Dendritic cell treated with granulocyte-macrophage colony-stimulating factor and Interleukin-4, amounts not matched to agents 40 ng/mL and 50 ng/mL, for 4 days (primary cell): ENCODE results near the gene CDT1.
"Not testable (repeated sequence)": the region's sequence is repeated elsewhere in the genome, so short reads cannot be mapped to it uniquely, and the experiment has no call there.

Experiments used
- H3K27ac Mint-ChIP-seq: one replicate; pipeline ENCODE4 v1.8.0; 2022; ENCODE audit warnings: mild to moderate bottlenecking, mixed read lengths
- H3K27me3 Mint-ChIP-seq: one replicate; pipeline ENCODE4 v1.8.0; 2022; ENCODE audit warnings: mild to moderate bottlenecking, mixed read lengths
- H3K36me3 Mint-ChIP-seq: one replicate; pipeline ENCODE4 v1.8.0; 2022; ENCODE audit warnings: low read depth, mixed read lengths
- H3K4me1 Mint-ChIP-seq: one replicate; pipeline ENCODE4 v1.8.0; 2022; ENCODE audit warnings: low read depth, mixed read lengths
- H3K4me3 Mint-ChIP-seq: one replicate; pipeline ENCODE4 v1.8.0; 2022; ENCODE audit warnings: mild to moderate bottlenecking, moderate library complexity, mixed read lengths
- H3K9me3 Mint-ChIP-seq: one replicate; pipeline ENCODE4 v1.8.0; 2022; ENCODE audit warnings: mixed read lengths
- intact Hi-C: fragments of 100-400 bp; cut with micrococcal nuclease; formaldehyde crosslinking; loops from one replicate; pipeline ENCODE4 v1.15.0; 2022

The CDT1 gene

DNA sequence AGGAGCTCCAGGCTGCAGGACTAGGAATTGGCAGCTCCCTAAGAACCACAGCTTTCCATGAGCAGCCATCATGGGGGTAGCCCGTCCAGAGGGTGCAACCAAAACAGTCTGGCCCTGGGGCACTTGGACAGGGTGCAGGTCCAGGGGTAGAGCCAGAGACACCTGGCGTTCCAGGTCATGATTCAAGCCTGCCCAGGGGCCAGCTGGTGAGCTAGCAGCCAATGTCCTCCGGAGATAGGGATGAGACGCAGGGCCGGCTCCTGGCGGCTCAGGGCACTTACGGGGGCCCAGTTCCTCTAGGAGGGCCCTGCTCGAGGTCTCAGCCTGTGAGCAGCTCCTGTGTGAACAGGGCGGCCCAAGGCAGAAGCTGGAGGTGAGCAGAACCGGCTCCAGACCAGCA is 40.6 kb upstream of the CDT1 start:
- peaks cover 83% of the 10 kb centered on the region for H3K36me3 Mint-ChIP-seq
- intact Hi-C loops: no loop called here
- peaks cover 73% of the 10 kb centered on the region for H3K4me1 Mint-ChIP-seq

DNA sequence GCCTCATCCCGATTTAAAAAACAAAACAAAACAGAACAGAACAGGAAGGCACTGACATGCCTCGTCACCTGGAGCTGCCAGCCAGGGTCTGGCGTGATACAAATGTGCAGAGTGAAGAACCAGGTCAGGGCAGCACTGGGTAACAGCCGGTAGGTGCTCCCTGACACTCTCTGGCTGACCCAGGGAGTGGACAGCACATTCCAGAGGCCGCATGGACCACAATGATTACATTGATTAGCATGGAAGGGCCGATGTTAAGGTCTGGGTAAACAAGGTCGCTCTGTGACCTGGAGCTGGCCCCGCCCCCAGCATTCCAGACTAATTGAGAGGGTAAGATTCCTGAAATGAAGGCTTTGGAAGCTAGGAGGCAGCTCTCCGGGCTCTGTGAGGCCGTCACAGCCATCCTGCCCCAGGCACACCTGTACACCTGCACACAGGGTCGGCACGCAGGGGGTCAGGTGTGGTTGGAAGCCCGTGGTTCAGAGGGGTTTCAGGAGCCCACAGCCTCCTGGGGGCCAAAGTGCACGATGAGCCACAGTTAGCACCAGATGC is 40.0 kb upstream of the CDT1 start:
- peaks cover 73% of the 10 kb centered on the region for H3K4me1 Mint-ChIP-seq
- H3K4me3 Mint-ChIP-seq: no peak overlapping the region
- intact Hi-C loops: no loop called here
- H3K27ac Mint-ChIP-seq: peak overlapping the region; percentile 1
- peaks cover 79% of the 10 kb centered on the region for H3K36me3 Mint-ChIP-seq
- H3K9me3 Mint-ChIP-seq: no peaks in the 10 kb centered on the region
- no peaks in the 10 kb centered on the region for H3K27me3 Mint-ChIP-seq

More for the DNA sequence above, 40.6 kb upstream of the CDT1 start:
- H3K27me3 Mint-ChIP-seq: no peaks in the 10 kb centered on the region
- H3K4me3 Mint-ChIP-seq: no peak overlapping the region
- H3K27ac Mint-ChIP-seq: no peak overlapping the region
- H3K9me3 Mint-ChIP-seq: no peaks in the 10 kb centered on the region

- Mint-ChIP-seq H3K4me3 (no peak overlapping the region), H3K9me3 (no peaks in the 10 kb centered on the region), H3K27ac (no peak overlapping the region), H3K27me3 (no peaks in the 10 kb centered on the region), H3K4me1 (peaks cover 73% of the 10 kb centered on the region), H3K36me3 (peaks cover 74% of the 10 kb centered on the region)
- intact Hi-C loops: no loop called here
Measured at GRCh38 chr16:88764080-88764479, 39.5 kb upstream of the CDT1 start.

- Mint-ChIP-seq H3K4me1 (peaks cover 73% of the 10 kb centered on the region), H3K9me3 (no peaks in the 10 kb centered on the region), H3K36me3 (peaks cover 74% of the 10 kb centered on the region), H3K27me3 (no peaks in the 10 kb centered on the region), H3K27ac (no peak overlapping the region), H3K4me3 (no peak overlapping the region)
- intact Hi-C loops: no loop called here
Measured at GRCh38 chr16:88764913-88765349, 38.7 kb upstream of the CDT1 start.

DNA sequence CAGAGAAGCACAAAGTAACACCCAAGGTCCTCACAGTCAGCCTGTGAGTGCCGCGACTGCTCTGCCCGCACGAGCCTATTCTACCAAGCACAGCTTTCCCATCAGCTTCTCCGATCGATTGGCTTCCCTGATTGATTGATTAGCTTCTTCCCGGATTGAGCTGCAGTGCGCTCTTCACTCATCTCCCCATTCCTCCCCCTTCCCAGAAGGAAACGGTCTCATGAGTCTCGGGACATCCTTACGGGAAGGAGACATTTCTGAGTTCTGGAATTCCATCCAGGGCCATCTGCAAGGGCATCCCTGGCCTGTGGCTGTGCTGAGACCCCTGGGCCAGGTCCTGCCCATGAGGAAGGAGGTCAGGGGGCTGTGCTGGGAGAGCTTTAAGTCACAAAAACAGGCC is 36.6 kb upstream of the CDT1 start:
- Mint-ChIP-seq H3K4me1 (peaks cover 74% of the 10 kb centered on the region), H3K36me3 (peaks cover 62% of the 10 kb centered on the region), H3K27ac (peak overlapping the region; percentile 69), H3K4me3 (no peak overlapping the region), H3K9me3 (no peaks in the 10 kb centered on the region), H3K27me3 (no peaks in the 10 kb centered on the region)
- intact Hi-C loops: no loop called here

- intact Hi-C loops: no loop called here
- Mint-ChIP-seq H3K4me1 (peaks cover 75% of the 10 kb centered on the region), H3K36me3 (peaks cover 62% of the 10 kb centered on the region), H3K9me3 (no peaks in the 10 kb centered on the region), H3K27ac (peak overlapping the region; percentile 69), H3K27me3 (no peaks in the 10 kb centered on the region), H3K4me3 (no peak overlapping the region)
Measured at GRCh38 chr16:88767546-88768070, 36.0 kb upstream of the CDT1 start.

DNA sequence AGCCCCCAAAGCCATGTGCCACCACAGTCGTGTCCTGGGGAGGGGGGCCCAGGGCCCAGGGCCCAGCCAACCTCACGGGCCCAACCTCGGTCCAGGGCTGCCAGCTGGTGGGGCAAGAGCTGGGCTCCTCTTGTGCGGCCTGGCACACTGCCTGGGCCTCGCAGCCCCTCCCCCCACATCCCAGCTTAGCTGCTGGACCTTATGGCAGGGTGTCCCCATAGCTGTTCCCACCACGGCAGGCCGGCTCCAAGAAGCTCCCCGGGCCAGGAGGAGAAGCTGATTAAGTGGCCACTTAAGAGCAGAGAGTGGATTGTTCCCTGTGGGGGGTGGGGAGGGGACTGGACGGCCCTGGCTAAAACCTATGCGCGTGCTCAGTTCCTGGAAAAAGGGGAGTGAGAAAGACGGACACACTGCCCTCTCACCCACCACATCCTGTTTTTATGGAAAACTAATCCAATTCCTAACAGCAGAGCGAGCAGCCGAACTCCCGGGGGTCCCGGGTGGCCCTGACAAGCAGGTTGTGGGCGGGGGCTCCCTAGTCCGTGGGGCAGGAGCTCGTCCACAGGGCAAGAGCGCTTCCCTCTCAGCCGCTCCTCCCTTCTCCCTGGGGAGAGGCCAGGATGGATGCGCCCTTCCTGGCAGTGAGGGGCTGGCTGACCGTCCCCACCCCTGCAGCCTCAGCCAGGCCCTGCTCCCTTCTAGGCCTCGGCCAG is 35.4 kb upstream of the CDT1 start:
- peaks cover 79% of the 10 kb centered on the region for H3K4me1 Mint-ChIP-seq
- peaks cover 63% of the 10 kb centered on the region for H3K36me3 Mint-ChIP-seq
- no peaks in the 10 kb centered on the region for H3K27me3 Mint-ChIP-seq
- intact Hi-C loops: no loop called here
- H3K9me3 Mint-ChIP-seq: no peaks in the 10 kb centered on the region
- peak overlapping the region; percentile 69 for H3K27ac Mint-ChIP-seq
- H3K4me3 Mint-ChIP-seq: peak overlapping the region; percentile 23

DNA sequence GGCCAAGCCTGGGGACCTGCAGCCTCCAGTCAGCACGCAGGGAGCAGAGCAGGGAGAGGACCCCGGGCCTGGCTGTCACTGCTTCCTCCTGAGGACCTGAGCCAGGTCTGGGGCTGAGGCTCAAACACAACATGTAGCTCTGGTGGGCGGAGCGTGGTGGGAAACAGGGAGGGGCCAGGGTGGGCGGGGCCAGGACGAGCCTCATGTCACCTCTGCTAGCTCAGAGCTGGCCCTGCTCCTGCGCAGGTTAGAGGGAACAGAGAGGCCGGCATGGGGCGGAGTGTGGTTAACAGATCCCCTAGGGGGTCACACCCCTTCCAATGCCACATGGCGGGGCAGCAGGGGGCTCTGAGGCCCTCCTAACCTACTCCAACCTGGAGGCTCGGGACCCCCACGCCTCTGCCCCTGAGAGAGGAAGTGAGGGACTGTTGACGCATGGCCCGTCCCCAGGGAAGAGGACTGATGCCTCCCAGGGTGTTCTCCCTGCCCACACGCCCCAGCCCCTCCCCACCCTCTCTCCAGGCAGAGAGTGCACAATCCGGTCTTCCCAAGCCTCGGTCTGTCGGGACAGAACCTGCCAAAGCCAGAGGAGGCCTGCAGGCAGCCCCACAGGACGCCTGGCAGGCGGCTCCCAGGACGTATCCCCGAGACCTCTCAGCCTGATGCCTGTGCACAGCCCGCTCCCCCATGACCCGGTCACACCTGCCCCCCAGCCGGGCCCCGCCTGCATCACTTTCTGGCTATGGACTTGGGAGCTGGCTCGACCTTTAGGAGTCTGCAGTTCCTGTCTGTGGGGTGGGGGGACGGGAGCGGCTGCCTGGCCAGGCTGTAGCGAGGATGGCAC is 33.8 kb upstream of the CDT1 start:
- Mint-ChIP-seq H3K27ac (peak overlapping the region; percentile 31), H3K4me3 (no peak overlapping the region)
- intact Hi-C loops: loop anchor here (1.0 kb wide), 1 partner anchor 11 kb away; no protein-coding TSS in a partner anchor

DNA sequence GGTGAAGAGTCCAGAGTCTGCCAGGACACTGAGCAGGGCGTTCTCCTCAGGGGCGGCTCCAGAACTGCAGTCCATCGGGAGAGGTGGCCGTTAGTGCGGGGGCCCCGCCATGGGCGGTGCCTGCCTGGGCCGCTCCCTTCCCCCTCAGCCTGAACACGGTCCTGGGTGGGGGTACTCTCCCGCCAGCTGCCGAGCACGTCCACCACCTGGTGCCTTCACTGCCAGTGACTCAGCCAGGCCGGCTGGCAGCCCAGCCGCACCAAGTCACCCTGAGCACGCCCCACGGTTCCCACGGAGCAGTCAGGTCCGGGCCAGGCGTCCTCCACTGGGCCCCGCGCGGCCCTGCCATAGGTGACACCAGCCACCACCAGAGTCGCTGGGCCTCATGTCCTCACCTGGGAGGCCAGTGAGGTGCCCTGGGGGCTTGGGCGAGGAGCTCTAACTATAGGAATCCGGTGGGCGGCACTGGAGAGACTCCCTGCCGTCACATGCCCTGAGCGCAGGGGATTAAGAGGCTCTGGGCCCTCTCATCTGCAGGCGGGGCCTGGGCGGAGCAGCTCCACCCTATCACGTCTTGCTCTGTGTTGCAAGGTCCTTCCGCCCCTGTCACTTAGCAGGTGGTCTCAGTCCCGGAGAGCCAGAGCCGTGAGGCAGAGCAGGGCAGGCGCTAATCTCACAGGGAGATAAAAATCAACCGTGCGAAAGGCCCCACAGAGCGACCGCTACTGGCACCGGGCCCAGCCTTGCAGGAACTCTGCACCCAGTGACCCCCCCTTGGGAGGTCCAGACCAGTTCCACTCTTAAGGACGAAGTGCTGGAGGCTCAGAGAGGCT is 32.9 kb upstream of the CDT1 start:
- Mint-ChIP-seq H3K27ac (peak overlapping the region; percentile 31), H3K9me3 (no peaks in the 10 kb centered on the region), H3K4me3 (peak overlapping the region; percentile 48), H3K4me1 (peaks cover 98% of the 10 kb centered on the region), H3K27me3 (no peaks in the 10 kb centered on the region), H3K36me3 (peaks cover 55% of the 10 kb centered on the region)
- intact Hi-C loops: loop anchor here (1.0 kb wide), 1 partner anchor 11 kb away; no protein-coding TSS in a partner anchor

More for the DNA sequence above, 33.8 kb upstream of the CDT1 start:
- no peaks in the 10 kb centered on the region for H3K27me3 Mint-ChIP-seq
- H3K4me1 Mint-ChIP-seq: peaks cover 89% of the 10 kb centered on the region
- no peaks in the 10 kb centered on the region for H3K9me3 Mint-ChIP-seq
- H3K36me3 Mint-ChIP-seq: peaks cover 53% of the 10 kb centered on the region

GRCh38 chr16:88771294-88771772 is 32.3 kb upstream of the CDT1 start:
- Mint-ChIP-seq H3K27me3 (no peaks in the 10 kb centered on the region), H3K27ac (no peak overlapping the region), H3K4me1 (peaks cover 98% of the 10 kb centered on the region), H3K9me3 (no peaks in the 10 kb centered on the region), H3K36me3 (peaks cover 55% of the 10 kb centered on the region), H3K4me3 (peak overlapping the region; percentile 48)
- intact Hi-C loops: no loop called here

DNA sequence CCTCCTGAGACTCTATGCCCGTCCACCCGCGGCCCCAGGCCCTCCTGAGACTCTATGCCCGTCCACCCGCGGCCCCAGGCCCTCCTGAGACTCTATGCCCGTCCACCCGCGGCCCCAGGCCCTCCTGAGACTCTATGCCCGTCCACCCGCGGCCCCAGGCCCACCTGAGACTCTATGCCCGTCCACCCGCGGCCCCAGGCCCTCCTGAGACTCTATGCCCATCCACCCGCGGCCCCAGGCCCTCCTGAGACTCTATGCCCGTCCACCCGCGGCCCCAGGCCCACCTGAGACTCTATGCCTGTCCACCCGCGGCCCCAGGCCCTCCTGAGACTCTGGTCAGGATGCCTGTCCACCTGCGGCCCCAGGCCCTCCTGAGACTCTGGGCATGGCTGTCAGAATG is 31.8 kb upstream of the CDT1 start:
- Mint-ChIP-seq H3K36me3 (peaks cover 58% of the 10 kb centered on the region), H3K4me1 (peaks cover 98% of the 10 kb centered on the region)
- H3K27me3 Mint-ChIP-seq, H3K27ac Mint-ChIP-seq, H3K9me3 Mint-ChIP-seq, intact Hi-C loops, H3K4me3 Mint-ChIP-seq: not testable (repeated sequence)

DNA sequence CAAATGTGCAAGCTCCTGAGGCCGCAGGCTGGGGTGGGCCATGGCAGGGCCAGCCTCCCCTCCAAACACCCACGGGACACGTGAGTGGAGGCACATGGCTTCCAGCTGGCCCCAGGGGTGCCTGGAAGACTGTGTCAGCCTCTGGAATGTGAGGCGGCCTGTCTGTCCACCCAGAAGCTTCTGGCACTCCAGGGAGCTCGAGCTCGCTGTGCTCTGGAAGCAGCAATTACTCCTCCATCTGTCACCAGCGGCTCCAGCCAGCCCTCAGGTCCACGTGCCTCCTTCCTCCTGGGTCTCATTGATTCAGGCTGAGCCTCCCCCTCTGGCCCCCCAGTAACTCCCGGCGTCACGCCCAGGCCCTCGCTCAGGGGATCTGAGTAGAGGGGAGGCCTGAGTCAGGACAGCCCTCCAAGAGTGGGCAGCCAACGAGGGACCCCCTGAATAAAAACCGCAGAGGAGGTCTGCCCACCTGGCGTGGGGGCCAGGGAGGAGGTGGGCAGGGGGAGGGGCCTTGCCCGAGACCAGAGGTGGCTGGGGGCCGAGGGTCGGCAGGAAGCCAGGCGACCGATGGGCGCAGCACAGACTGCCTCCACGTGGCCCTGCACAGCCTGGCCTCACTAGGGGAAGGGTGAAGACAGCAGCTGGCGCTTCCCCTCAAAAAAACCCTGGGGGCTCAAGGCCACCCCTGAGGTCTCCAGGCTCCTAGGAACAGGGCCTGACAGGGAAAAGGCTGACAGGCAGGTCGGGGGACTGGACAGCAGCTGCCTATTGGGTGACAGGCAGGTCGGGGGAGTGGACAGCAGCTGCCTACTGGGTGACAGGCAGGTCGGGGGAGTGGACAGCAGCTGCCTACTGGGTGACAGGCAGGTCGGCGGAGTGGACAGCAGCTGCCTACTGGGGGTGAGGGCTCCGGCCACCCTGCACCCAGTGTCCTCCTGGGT is 30.4 kb upstream of the CDT1 start:
- peaks cover 60% of the 10 kb centered on the region for H3K36me3 Mint-ChIP-seq
- no peak overlapping the region for H3K4me3 Mint-ChIP-seq
- H3K27me3 Mint-ChIP-seq: no peaks in the 10 kb centered on the region
- H3K9me3 Mint-ChIP-seq: no peaks in the 10 kb centered on the region
- intact Hi-C loops: no loop called here
- H3K27ac Mint-ChIP-seq: peak overlapping the region; percentile 26
- H3K4me1 Mint-ChIP-seq: peaks cover 98% of the 10 kb centered on the region
